Stimulated activated CD4-positive, alpha-beta T cell treated with anti-CD3 and anti-CD28 coated beads, Interleukin-12 subunit alpha, Interleukin-12 subunit beta, amount 100 ng/mL, for 4 hours (primary cell): ENCODE data around the gene TCFL5.
A peak's percentile ranks its signal among the peaks of the same experiment; 100 is the strongest.

Experiments
- DNase-seq: peaks from one replicate; pipeline ENCODE4 v3.0.0-alpha.2; 2020

The TCFL5 gene

GRCh38 chr20:62808211-62808865 is 53.3 kb downstream of the TCFL5 start:
- peak; percentile 76 for DNase-seq

DNA sequence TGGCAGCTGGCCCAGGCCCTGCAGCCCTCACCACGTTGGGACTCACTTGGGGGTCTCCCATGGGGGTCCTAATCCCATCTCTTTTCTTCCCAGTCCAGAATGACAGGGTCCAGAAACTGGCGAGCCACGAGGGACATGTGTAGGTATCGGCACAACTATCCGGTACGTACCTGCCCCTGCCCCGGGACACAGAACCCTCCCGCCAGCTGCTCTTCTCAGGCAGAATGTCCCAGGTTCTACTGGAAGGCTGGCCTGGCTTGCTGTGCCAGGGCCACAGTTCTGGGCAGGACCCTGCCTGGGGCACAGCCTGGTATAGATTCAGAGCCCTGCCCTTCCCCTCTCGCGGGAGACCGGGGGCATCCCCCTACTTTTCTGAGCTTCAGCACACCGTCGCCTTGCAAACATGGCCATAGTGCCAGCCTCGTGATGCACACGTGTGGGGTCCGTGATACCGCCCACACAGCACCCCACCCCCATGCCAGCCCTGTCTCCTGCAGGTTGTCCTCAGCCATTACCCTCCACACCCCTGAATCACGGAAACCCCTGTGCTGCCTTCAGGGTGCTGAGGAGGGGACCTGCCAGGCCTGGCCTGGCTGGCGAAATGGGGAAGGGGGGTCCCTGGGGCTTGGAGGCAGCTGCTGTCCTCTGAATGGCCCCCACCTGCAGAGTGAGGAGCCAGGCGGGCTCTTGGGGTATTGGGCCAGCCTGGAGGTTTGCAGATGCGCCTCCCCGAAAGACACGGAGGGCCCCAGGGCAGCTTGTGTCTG is 54.0 kb downstream of the TCFL5 start:
- no peak for DNase-seq

- no peak for DNase-seq
Observed at GRCh38 chr20:62806383-62807050, 55.1 kb downstream of the TCFL5 start.

- DNase-seq, result no peak
Observed at GRCh38 chr20:62805711-62806382, 55.8 kb downstream of the TCFL5 start.

DNA sequence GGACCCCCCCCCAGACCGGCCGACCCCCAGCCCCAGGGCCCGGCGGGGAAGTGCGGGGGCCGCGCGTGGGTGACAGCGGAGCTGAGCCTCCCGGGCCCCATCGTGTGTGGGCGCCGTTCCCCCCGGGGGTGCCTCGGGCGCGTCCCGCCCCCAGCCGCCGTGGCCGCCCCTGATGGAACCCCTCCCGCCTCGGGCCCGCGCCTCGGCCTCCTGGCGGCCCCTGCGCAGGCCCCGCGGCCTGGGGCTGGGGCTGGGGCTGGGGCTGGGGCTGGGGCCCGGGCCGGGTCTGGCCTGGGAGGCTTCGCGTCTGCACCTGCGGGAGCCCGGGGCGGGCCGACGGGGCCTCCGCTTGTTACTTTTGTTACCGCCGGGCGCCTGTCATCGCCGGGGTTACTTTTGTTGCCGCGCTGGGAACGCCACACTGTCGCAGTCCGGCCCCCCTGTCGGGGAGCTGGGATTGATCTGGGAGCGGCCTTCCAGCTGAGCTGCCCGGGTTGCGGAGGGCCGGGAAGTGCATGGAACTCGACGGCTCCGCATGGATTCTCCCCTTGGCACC is 56.4 kb downstream of the TCFL5 start:
- peak; percentile 49 for DNase-seq

GRCh38 chr20:62804627-62805154 is 56.9 kb downstream of the TCFL5 start, which contains the start of gene OGFR:
TSS of gene OGFR (plus strand) at chr20:62804835. CDS start at chr20:62804860, 25 bp downstream.
- peak; percentile 65 for DNase-seq

GRCh38 chr20:62804021-62804626 is 57.5 kb downstream of the TCFL5 start:
- DNase-seq, result no peak

GRCh38 chr20:62802026-62802712 is 59.5 kb downstream of the TCFL5 start:
- DNase-seq, result no peak

DNA sequence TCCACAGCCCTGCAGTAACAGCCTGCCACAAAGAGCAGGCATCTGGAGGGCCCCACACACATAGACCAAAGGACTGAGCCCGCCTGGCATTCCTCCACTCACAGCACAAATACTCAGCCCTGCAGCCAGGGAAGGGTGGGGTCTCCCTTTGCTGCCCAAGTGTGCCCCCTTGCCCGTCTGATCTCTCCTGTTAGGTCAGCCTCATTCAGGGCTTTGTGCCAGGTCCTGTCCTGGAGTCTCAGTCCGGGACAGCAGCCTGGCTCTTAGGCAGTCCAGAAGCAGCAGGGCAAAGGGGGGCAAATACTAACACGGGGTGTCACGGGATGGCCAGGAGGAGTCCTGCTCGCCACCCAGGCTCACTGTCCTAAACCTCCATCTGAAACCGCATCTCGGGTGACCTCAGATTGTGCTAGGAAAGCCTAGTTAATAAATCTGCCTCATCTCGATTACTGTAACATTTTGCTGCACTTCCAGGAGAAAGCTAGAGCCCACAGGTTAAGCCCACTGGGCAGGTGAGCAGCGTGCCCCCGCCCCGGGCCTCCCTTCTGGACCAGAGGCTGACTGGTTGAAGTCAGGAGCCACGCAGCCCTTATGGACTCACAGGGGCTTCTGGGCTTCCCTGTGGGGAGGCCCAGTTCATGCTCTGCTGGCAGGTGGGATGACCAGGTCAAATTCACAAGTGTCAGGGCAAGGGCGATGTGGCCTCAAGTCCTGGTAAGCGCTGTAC is 60.2 kb downstream of the TCFL5 start:
- DNase-seq, result no peak

DNA sequence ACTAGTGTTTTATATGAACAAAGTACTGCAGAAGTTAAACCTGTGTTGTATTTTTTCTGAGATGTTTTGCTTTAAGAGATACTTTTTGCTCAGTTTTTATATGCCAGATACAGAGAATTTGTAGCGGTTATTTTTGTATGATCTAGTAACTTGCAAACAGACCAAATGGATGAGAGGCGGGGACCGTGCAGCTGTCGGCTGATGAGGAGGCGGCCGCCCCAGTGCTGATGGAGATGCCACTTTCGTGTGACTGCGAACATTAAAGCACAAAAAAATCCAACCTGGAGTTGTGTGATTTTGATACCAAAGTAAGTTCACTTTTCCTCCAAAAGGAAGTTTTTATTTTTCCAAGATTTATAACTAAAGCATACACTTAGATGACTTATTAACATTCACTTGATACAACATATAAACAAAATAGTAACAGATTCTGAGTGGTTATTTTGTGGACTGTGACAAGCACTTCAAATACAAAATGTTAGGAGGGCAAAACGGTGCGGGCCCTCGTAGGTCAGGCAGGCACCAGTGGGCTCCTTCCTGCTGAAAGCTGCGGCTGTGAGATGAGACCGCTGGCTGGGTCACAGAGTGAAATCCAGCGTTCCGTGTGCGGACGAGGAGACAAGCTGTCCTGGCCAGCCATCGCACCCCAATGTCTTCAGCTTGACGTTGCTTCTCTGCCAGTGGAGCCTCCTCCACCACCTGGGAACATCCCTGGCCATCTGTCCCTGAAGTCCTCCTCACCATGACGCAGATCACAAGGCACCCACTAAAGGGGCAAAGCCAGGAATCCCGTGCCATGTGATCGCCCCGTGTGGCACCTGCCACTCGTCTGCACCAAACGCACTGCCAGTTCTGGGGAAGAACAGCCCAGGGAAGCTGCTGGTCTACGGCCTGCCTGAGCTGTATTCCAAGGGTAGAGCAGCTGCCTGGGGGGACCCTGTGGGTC is 61.0 kb downstream of the TCFL5 start:
- no peak for DNase-seq

DNA sequence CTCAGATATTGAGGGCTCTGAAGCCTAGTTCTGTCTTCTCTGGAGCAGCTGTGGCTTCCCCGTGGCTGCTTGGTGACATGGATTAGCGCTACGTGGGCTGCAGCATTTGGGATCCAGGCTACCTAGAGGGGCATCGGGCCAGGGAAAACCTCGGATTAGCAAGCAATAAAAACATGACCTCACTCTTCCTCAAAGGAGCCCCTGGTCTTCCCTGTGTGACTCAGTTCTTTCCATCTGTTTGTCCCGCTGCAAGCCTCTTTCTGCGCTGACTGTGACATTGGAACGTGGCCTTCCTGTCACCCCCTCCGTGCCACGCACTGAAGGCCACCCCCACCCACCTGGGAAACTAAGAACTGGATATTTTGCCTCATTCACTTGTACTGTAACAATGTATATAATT is 61.7 kb downstream of the TCFL5 start:
- no peak for DNase-seq

DNA sequence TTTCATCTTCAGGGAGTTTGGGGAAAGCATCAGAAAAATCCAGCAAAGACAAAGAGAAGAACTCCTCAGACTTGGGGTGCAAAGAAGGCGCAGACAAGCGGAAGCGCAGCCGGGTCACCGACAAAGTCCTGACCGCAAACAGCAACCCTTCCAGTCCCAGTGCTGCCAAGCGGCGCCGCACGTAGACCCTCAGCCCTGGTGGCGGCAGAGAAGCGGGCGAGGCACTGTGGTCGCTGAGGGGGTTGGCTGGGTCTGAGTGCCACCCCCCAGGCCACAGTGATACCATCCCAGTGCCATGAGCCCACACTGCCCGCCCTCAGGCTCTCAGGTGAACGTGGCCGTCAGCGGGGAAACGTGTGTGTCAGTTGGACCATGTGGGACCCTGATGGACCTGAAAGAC is 62.2 kb downstream of the TCFL5 start:
- DNase-seq, result no peak

DNA sequence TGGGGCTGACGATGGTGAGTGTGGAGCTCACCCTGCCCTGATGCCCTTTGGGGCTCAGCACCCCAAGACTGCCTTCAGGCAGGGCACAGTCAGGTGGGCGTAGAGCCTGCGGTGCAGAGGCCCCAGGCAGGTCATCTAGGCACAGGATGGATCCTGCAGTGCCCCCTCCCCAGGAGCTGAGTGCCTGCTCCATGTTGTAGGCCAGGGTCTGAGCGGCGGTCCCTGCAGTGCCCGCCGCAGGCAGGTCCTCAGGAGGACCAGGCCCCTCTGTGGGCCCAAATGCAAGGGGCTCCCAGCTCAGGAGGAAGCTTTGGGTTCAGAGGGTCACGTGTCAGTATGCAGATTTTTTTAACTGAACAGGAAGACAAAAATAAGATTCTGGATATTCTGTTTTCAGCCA is 62.6 kb downstream of the TCFL5 start:
- DNase-seq, result no peak

DNA sequence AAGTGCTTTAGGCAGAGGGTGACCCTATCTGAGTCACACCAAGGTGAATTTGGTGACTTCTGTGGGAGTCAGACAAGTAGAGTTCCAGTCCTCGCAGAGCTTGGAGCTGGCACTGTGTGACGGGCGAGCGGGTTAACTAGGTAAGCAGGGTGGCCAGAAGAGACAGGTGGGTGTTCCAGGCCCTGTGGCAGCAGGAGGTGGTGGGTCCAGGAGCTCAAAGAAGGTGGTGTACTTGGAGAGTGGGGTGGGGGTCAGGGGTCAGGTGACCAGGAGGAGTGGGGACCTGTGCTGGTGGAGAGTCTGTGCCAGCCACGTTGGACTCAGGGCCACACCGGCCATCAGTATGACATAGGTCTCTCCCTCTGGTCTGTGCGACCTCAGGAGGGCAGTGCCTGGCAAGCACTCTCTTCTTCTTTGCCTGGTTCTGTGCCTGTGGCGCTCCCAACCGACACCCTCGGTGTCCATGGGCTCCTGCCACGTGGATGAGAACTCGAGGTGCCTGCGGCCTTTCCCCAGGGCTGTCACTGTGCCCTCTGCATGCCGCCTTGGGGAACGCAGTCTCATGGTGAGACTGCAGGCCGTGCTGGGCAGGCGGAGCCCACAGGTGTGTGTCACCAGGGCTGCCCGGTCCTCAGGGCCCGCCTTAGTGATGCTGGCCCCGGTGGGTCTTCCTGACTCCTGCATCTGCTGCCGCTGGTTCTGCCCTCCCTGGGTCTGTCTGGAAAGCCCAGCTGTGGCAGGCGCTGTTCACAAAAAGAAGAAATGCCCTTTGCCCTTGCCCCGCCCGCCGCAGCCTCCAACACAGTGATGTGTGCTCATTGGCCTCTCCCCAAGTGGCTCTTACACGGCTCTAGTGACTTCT is 63.7 kb downstream of the TCFL5 start:
- no peak for DNase-seq

DNA sequence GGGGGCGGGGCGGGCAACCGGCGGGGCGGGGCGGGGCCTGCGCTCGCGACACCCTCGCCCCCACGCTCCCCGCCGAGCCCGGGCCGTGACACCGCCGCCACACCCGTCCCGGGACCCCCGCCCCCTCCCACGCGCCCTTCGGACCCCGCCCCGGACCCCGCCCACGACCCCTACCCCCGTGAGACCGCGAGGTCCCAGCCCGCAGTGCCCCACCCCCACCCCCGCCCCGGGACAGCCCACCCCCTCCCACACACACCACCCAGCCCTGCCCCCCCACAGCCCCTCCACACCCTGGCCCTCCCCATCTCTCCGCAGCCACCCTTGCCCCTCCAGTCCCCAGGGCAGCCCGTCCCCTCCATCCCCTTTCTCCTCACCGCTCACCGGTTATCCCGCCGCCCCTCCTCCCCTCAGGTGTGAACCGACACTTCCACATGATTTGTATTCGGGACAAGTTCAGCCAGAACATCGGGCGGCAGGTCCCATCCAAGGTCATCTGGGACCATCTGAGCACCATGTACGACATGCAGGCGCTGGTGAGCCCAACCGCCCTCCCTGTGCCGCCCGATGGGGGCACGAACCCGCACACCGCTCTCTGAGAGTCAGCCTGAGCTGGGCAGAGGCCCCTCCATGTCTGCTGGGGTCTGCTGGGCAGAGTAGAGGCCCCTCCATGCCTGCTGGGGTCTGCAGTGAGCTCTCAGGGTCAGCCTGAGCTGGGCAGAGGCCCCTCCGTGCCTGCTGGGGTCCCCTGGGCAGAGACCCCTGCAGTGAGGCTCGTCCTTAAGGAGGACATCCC is 64.7 kb downstream of the TCFL5 start:
- DNase-seq, result no peak

DNA sequence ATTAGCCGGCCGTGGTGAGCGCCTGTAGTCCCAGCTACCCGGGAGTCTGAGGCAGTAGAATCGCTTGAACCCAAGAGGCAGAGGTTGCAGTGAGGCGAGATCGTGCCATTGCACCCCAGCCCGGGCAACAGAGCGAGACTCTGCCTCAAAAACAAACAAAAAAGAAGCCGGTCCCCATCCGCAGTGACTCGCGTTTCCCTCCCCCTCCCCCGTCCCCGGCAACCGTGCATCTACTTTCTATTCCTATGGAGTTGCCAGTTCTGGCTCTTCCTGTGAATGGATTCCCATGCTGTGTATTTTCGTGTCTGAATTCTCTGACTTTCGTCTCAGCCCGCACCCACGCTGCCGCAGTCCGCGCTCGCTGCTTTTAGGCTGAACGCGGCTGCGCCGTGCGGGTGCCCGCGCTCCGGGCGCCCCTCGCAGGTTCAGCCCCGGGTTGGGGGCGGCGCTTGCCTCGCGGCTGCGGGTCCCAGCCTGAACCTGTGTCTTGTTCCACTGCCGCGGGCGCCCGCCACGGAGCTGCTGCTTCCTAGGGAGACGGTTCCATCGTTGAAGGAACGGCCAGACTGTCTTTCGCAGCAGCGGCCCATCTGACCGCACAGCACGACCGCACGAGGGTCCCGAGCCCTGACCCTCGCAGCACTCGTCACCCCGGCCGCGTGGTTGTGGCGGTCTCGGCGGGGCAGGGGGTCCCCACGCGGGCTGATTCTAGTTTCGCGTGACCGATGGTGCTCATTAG is 66.4 kb downstream of the TCFL5 start:
- DNase-seq, result peak; percentile 68
